Neuron (in vitro differentiated cells): ENCODE results near the gene KLHL29.

Experiments used
- H2AFZ ChIP-seq: one replicate; pipeline ENCODE4 v1.6.1; 2013; ENCODE audit warnings: low read depth, mild to moderate bottlenecking, inconsistent platforms, low read length, moderate library complexity
- H3K27me3 ChIP-seq: one replicate; pipeline ENCODE4 v1.6.1; 2013; ENCODE audit warnings: low read length; ENCODE audit not compliant: insufficient read depth
- H3K36me3 ChIP-seq: one replicate; pipeline ENCODE4 v1.6.1; 2013; ENCODE audit warnings: low read length; ENCODE audit not compliant: insufficient read depth
- H3K4me1 ChIP-seq: one replicate; pipeline ENCODE4 v1.6.1; 2013; ENCODE audit warnings: low read length; ENCODE audit not compliant: insufficient read depth
- H3K4me3 ChIP-seq: 2 replicates; pipeline ENCODE4 v1.5.1; 2013; ENCODE audit warnings: mild to moderate bottlenecking, low read length, moderate library complexity
- H3K9me3 ChIP-seq: one replicate; pipeline ENCODE4 v1.6.1; 2013; ENCODE audit warnings: low read length

KLHL29 gene

DNA sequence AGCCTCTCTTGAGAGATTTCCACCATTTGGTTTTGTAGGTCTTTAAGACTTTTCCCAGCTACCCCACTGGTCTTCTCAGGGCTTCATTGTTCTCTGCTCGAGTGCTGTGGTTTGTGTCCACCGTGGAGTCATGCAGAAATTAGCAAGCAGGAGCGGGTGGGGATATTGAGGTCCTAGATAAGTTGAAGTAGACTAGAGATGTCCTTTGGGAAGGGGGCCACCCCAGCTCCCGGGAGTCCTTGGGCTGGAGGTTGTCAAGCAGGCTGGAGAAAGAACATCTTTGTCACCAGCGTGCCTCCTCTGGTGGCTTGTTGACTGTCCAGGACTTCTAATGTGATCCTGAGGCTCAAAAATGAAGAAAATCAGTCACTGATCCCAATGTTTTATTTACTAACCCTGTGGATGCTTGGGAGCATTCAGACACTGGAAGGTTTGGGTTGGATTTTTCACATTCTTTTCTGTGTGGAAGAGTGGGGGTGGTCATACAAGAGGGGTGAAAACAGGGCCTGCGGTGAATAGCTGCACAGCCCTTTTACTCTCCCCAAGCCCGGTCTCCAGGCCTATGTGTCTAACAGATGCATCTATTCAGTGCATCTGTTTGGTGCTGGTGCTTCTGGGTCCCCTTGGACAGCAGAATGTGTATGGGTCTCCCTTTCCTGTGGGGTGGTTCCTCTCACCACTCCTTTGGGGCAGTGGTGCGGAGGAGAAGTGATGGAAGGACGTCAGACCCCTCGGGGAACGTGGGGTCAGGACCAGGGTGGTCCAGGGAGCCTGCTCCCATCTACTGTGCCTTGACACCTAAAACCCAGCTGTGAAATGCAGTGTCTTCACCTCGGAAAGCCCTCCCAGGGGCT lies 208.1 kb downstream of the KLHL29 start:
- Histone ChIP-seq H3K4me3 (no peak overlapping the region), H3K27me3 (no peaks in the 10 kb centered on the region), H3K4me1 (peaks cover 26% of the 10 kb centered on the region), H2AFZ (no peak overlapping the region), H3K36me3 (no peaks in the 10 kb centered on the region), H3K9me3 (no peaks in the 10 kb centered on the region)

DNA sequence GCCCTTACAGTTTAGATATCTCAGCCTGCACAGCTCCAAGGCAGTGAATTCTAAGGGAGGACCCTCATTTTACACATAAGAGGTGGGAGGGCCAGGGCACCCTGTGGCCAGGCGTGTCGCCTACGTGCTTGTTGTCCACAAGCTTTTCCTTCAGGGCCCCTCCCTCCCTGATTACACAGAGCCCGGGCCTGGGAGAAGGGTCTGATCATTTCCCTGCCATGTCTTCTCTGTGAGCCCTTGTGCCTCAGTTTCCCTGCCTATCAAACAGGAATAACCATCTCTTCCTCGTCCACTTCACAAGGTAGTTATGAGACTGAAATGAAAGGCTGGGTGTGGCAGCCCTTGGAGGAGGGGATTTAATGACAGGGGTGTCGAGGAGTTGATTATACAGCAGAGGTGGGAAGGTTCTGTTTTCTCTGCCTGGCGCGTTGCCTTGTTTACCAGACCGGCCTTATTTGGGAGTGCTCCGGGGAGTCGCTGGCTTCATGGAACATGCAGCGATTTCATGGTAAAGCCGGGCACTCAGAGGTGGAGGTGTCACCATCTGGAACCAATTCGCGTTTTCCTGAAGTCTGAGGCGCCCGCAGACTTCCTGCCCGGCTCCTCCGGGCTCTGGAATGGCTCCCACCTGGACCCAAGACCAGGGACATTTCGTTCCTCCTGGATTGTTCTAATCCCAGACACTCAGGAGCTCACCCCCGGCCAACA lies 208.9 kb downstream of the KLHL29 start:
- H3K36me3 ChIP-seq, result no peaks in the 10 kb centered on the region
- H3K4me3 ChIP-seq, result no peak overlapping the region
- H3K4me1 ChIP-seq, result peaks cover 26% of the 10 kb centered on the region
- H2AFZ ChIP-seq, result no peak overlapping the region
- H3K9me3 ChIP-seq, result no peaks in the 10 kb centered on the region
- H3K27me3 ChIP-seq, result no peaks in the 10 kb centered on the region

DNA sequence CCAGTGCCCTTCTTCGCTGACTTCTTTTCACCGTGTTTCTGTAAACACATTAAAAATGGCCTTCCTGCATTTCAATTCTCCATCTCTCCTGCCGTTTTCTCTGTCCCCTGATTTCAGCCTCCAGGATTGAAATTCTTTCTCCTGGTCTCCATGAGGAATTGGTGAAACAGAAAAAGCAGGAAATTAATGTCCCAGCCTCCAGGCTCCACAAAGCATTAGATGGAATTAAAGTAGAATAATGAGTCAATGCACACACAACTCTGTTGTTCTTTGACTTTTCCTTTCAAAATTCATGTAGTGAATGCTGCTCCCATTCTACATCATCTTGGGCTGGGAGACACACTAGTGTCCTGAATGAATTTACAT lies 209.5 kb downstream of the KLHL29 start:
- Histone ChIP-seq H3K4me3 (no peak overlapping the region), H2AFZ (no peak overlapping the region), H3K36me3 (no peaks in the 10 kb centered on the region), H3K9me3 (no peaks in the 10 kb centered on the region), H3K27me3 (no peaks in the 10 kb centered on the region), H3K4me1 (peaks cover 26% of the 10 kb centered on the region)

DNA sequence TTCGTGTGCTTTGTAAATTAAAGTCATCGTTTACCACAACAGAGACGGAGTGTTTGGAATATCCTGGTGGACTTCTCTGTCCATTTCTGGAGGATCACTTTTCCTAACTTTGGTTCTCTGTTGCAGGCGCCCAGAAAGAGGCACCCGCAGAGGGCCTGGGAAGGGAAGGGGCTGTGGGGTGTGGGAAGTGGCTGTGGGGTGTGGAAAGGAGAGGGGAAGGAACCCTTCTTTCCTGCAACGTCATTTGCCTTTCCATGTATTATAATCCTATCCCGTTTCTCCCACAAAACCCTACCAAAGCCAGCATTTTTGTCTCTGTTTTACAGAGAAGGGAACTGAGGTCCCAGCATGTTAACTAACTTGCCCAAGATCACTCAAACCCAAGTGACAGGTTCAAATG lies 210.0 kb downstream of the KLHL29 start:
- Histone ChIP-seq H2AFZ (no peak overlapping the region), H3K36me3 (no peaks in the 10 kb centered on the region), H3K4me1 (peaks cover 28% of the 10 kb centered on the region), H3K4me3 (no peak overlapping the region), H3K27me3 (no peaks in the 10 kb centered on the region), H3K9me3 (no peaks in the 10 kb centered on the region)

DNA sequence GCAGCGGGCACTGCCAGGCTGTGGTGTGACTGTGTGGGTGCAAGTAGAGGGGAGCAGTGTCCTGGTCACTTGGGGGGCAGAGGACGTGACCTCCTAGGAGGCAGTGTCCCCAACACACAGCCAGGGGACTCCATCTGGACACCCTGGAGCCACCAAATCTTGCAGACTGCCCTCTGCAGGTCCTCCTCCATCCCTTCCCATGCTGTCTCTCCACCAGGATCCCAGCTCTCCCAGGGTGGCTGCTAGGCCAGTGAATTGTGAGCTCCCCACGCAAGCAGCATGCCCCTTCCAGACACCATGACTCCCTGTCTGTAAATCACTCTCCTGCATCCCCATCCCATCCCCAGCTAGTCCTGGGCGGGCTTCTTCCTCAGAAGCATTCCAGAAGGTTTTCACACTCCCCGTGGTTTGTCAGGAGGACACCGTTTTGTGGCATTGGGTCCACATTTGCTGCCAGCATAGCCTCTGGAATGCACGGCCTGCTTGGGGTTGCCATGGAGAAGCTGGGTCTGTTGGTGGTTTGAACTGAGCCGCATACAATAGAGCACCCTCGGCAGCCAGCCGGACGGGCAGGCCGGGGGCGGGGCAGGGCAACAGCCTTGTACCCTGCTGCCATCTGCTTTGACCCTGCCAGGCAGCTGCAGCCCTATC lies 210.7 kb downstream of the KLHL29 start:
- H3K4me1 ChIP-seq, result peaks cover 29% of the 10 kb centered on the region
- no peaks in the 10 kb centered on the region for H3K9me3 ChIP-seq
- no peak overlapping the region for H3K4me3 ChIP-seq
- H2AFZ ChIP-seq, result no peak overlapping the region
- no peaks in the 10 kb centered on the region for H3K27me3 ChIP-seq
- no peaks in the 10 kb centered on the region for H3K36me3 ChIP-seq

DNA sequence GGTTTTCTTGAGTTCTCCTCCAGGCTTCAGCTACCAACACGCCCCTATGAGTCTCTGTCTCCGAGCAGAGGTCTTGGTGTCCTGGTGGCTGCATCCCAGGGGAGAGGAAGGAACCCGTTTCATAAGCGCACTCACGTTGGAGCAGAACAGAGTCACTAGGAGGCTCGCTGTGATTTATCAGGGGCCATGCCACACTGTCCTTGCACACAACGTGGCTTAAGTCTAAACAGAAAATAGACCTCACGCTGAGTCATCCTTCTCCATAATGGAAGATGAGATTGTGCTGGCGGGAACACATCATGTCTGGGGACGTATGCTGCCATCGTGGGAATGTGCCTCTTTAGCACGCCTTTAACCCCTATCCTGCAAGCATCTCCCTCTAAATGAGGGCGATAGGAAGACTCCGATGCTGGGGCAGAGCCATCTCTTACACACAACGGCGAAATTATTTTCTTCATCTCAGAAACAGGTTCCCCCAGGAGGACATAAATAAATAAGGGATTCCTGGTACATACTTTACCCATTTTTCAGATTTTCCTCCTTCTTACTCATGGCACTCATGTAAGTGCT lies 211.4 kb downstream of the KLHL29 start:
- no peaks in the 10 kb centered on the region for H3K36me3 ChIP-seq
- no peaks in the 10 kb centered on the region for H3K27me3 ChIP-seq
- peaks cover 29% of the 10 kb centered on the region for H3K4me1 ChIP-seq
- H3K9me3 ChIP-seq, result no peaks in the 10 kb centered on the region
- no peak overlapping the region for H2AFZ ChIP-seq
- H3K4me3 ChIP-seq, result no peak overlapping the region

DNA sequence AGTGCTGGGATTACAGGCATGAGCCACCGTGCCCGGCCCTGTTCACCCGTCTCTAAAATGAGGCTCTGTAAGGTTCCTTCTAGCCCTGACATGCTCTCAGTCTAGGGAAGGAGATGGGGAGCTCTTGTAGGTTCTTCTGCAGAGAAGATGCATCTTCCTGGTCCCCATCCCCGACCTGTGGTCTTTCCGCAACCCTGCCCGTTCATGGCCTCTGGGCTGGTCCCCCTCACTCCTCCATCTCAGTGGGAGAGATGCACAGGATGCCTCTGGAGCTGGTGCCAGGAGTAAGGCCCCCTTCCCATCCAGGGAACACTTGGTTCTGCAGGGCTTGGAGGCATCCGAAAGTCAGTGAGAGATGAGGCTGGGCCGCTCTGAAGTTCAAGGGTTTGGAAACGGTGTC lies 212.7 kb downstream of the KLHL29 start:
- no peaks in the 10 kb centered on the region for H3K9me3 ChIP-seq
- H3K4me3 ChIP-seq, result no peak overlapping the region

DNA sequence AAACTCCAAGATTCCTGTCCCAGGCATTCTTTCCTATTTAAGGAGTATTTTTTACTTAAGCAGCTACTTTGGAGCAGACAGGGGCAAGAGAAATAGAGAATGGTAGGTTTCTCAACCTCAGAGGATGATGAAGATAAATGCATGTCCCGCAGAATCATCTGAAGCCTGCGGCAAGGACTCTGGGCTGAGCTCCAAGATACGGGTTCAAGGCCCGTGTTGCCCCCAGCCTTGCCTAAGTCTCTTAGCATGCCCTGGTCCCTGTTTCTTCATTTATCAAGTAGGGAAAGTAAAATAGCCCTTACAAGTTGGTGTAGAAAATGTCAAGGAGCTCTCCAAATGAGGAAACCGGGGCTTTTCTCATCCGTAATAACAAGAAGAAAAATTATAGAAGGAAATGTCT lies 214.0 kb downstream of the KLHL29 start:
- peaks cover 29% of the 10 kb centered on the region for H3K4me1 ChIP-seq
- H3K27me3 ChIP-seq, result no peaks in the 10 kb centered on the region
- H3K9me3 ChIP-seq, result no peaks in the 10 kb centered on the region
- no peaks in the 10 kb centered on the region for H3K36me3 ChIP-seq
- H3K4me3 ChIP-seq, result no peak overlapping the region
- H2AFZ ChIP-seq, result no peak overlapping the region

More for the DNA sequence above, 212.7 kb downstream of the KLHL29 start:
- H3K36me3 ChIP-seq, result no peaks in the 10 kb centered on the region
- peaks cover 29% of the 10 kb centered on the region for H3K4me1 ChIP-seq
- H3K27me3 ChIP-seq, result no peaks in the 10 kb centered on the region
- H2AFZ ChIP-seq, result no peak overlapping the region

DNA sequence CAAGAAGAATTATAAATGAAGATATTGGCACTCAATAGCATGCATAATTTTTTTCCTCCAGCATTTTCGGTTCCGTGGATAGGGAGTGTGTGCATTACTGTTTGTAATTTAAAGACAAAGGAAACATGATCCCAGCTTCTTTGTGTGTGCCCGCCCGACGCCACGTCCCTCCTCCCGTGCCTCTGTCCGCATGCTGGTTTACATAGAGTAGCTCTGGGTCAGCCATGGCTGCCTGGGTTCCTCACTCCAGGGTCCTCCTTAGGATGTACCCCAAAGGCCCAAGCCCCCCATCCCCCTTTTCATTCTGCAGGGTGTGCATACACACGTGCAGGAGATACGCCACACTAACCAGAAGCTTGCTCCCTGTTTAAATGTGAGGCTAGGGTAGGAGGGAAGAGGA lies 214.7 kb downstream of the KLHL29 start:
- H3K27me3 ChIP-seq, result no peaks in the 10 kb centered on the region
- H3K4me1 ChIP-seq, result peaks cover 22% of the 10 kb centered on the region
- no peaks in the 10 kb centered on the region for H3K36me3 ChIP-seq
- H3K4me3 ChIP-seq, result no peak overlapping the region
- H3K9me3 ChIP-seq, result no peaks in the 10 kb centered on the region
- no peak overlapping the region for H2AFZ ChIP-seq

DNA sequence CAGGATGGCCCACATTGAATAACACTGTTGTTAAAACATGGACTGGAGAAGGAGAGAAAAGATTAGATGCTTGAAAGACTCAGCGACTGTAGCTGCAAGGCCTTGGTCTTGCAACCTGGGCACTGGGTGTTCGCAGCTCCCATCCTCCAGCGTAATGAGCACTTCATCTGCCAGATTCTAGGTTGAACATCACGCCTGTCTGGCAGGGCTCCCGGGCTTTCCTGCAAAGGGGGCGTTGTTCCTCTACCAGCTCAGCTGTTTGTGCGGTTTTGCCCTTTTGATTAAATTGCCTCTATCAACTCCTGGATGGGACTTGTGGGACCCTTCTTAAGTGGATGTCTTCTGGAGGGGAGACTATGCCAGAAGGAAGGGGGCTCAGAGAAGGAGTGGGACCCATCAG lies 215.4 kb downstream of the KLHL29 start:
- Histone ChIP-seq H3K4me3 (no peak overlapping the region), H3K9me3 (no peaks in the 10 kb centered on the region), H3K4me1 (peaks cover 18% of the 10 kb centered on the region), H3K27me3 (no peaks in the 10 kb centered on the region), H2AFZ (no peak overlapping the region), H3K36me3 (no peaks in the 10 kb centered on the region)

DNA sequence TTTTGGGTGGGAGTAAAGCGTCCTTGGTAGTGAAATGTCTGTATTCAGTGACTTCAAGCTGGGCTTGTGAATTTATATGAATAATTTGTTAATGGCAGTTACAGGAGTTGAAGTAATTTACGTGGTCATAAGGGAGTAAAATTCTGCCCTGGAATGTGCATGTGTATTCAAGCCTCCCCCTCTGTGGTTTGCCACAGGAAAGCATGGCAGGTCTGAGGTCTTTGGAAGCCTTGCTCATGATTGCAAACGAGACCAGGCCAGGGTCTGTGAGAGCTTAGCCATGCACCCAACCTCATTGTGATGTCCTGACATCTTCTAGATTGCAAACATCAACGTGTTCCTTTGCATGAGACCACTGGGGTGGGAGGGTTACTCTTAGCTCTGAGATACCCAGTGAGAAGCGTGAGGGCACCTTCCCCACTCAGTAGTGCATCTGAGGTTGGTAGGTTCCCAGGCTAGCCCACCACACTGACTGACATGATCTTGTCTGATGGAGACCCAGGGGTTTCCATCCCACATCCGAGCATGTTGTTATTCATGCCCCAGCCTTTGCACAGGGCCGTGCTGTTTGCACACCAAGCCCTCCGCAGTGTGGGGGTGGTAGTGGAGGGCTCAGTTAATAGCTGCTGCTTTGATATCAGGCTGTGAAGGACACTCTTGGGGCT lies 216.5 kb downstream of the KLHL29 start:
- H3K4me3 ChIP-seq, result no peak overlapping the region

DNA sequence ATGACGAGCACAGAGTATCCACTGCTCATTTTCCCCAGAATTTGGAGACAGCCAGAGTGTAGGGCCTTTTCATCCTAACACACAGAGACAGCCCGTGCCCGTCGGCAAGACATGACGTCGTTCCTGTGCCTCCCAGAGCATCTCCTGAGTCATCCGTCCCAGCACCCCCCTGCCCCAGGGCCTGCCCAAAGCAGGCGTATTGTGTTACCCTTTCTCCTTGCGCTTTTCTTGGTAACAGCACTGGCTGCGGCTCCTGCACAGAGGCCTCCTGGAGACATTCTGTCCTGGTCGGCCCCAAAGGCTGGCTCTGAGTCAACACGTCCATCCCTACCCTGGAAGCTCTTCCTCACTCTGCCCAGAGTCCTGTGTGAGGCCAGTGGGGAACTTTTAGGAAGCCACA lies 217.1 kb downstream of the KLHL29 start:
- H3K4me3 ChIP-seq, result no peak overlapping the region
- H3K36me3 ChIP-seq, result no peaks in the 10 kb centered on the region
- no peaks in the 10 kb centered on the region for H3K27me3 ChIP-seq
- H3K4me1 ChIP-seq, result peaks cover 3% of the 10 kb centered on the region
- H3K9me3 ChIP-seq, result no peaks in the 10 kb centered on the region
- H2AFZ ChIP-seq, result no peak overlapping the region

More for the DNA sequence above, 216.5 kb downstream of the KLHL29 start:
- Histone ChIP-seq H3K9me3 (no peaks in the 10 kb centered on the region), H3K4me1 (peaks cover 7% of the 10 kb centered on the region), H2AFZ (no peak overlapping the region), H3K36me3 (no peaks in the 10 kb centered on the region), H3K27me3 (no peaks in the 10 kb centered on the region)
